B cell (primary cell): ENCODE measurements around the gene MEG3. TPM values are rescaled to one million over a fixed set of nuclear protein-coding genes. Genes with fewer than 3 reads are reported as not detected.

Experiments used
- ATAC-seq: fragments of 200-7000 bp; cut with Tn5 transposase; one replicate; pipeline ENCODE4 v1.10.0; 2021; ENCODE audit warnings: low read depth, mild to moderate bottlenecking, moderate number of reproducible peaks, moderate library complexity
- CTCF ChIA-PET: fragments of 350-600 bp; sonication (Branson Sonifier 250); formaldehyde crosslinking; loops from one replicate; lab custom pipeline; 2021; ENCODE audit warnings: antibody characterized with exemption, inconsistent platforms; lab: Charles Lee
- POLR2A ChIA-PET: fragments of 350-600 bp; sonication (Branson Sonifier 250); formaldehyde crosslinking; loops from one replicate; lab custom pipeline; 2021; ENCODE audit warnings: antibody characterized with exemption; lab: Charles Lee
- DNase-seq: peaks from one replicate; pipeline ENCODE4 v3.0.0; 2013
- H2AFZ ChIP-seq: 2 replicates; pipeline ENCODE4 v1.6.1; 2012; ENCODE audit warnings: mild to moderate bottlenecking, low read depth, low read length; ENCODE audit not compliant: insufficient read depth, poor library complexity, severe bottlenecking
- H3K27ac ChIP-seq, 2 donors: 1 replicate in 1 of 2; 2 replicates in 1 of 2; pipeline ENCODE4 v1.5.1; 2012 to 2013; ENCODE audit warnings: low read length in 2 of 2, mild to moderate bottlenecking in 2 of 2, moderate library complexity in 1 of 2
- H3K27me3 ChIP-seq, 4 experiments: fragments of 200-600 bp in 1 of 4; sonication (generic) in 1 of 4; replicated peaks in 1 of 4; 1 replicate in 2 of 4; 2 replicates in 2 of 4; pipeline versions ENCODE4 v1.6.1 to v1.7.0; 2013 to 2016; ENCODE audit warnings: low read length in 3 of 4, mild to moderate bottlenecking in 2 of 4, mixed read lengths in 1 of 4, moderate library complexity in 1 of 4; ENCODE audit not compliant: insufficient read depth in 4 of 4, control insufficient read depth in 3 of 4; ENCODE audit errors: control extremely low read depth in 1 of 4
- H3K36me3 ChIP-seq, 2 experiments: replicated peaks in 1 of 2; 1 replicate in 1 of 2; 2 replicates in 1 of 2; pipeline versions ENCODE4 v1.6.1 to v1.7.1; 2013; ENCODE audit warnings: low read length in 1 of 2; ENCODE audit not compliant: insufficient read depth in 2 of 2, control insufficient read depth in 1 of 2; ENCODE audit errors: control extremely low read depth in 1 of 2, extremely low read depth in 1 of 2
- H3K4me1 ChIP-seq, 2 donors: fragments of 200-600 bp in 1 of 2; sonication (generic) in 1 of 2; 1 replicate in 1 of 2; 2 replicates in 1 of 2; pipeline versions ENCODE4 v1.5.1 to v1.6.1; 2013 to 2017; ENCODE audit warnings: low read length in 2 of 2; ENCODE audit not compliant: control insufficient read depth in 2 of 2, insufficient read depth in 2 of 2
- H3K4me2 ChIP-seq: replicated peaks from 2 replicates; pipeline ENCODE3; 2012; ENCODE audit warnings: mild to moderate bottlenecking, low read depth, low read length; ENCODE audit not compliant: poor library complexity, severe bottlenecking
- H3K4me3 ChIP-seq, 5 experiments: fragments of 200-600 bp in 1 of 5; sonication (generic) in 1 of 5; 1 replicate in 3 of 5; 2 replicates in 2 of 5; pipeline versions ENCODE4 v1.5.1 to v1.7.0; 2011 to 2016; ENCODE audit warnings: low read length in 4 of 5, mild to moderate bottlenecking in 4 of 5, low read depth in 2 of 5, control low read depth in 1 of 5, moderate library complexity in 1 of 5; ENCODE audit not compliant: insufficient read depth in 1 of 5; ENCODE audit errors: control extremely low read depth in 1 of 5, extremely low read depth in 1 of 5
- H3K79me2 ChIP-seq: fragments of 200-600 bp; sonication (generic); one replicate; pipeline ENCODE4 v1.6.0; 2016; ENCODE audit warnings: low read length; ENCODE audit not compliant: control insufficient read depth, insufficient read depth
- H3K9ac ChIP-seq: fragments of 200-600 bp; sonication (generic); 2 replicates; pipeline ENCODE4 v1.6.1; 2017; ENCODE audit warnings: mild to moderate bottlenecking, low read length, moderate library complexity
- H3K9me3 ChIP-seq, 3 donors: one replicate each; pipeline versions ENCODE4 v1.6.1 to v1.7.1; 2013; ENCODE audit warnings: low read length in 2 of 3; ENCODE audit not compliant: control insufficient read depth in 2 of 3, insufficient read depth in 1 of 3; ENCODE audit errors: control extremely low read depth in 1 of 3
- H4K20me1 ChIP-seq: 2 replicates; pipeline ENCODE4 v1.6.0; 2012; ENCODE audit warnings: mild to moderate bottlenecking, low read length; ENCODE audit not compliant: insufficient read depth, control insufficient read depth, poor library complexity, severe bottlenecking
- H3K27ac Mint-ChIP-seq: one replicate; pipeline ENCODE4 v1.8.0; 2021; ENCODE audit warnings: mixed read lengths
- H3K27me3 Mint-ChIP-seq: one replicate; pipeline ENCODE4 v1.8.0; 2021; ENCODE audit warnings: mixed read lengths
- H3K4me1 Mint-ChIP-seq: one replicate; pipeline ENCODE4 v1.8.0; 2021; ENCODE audit warnings: mixed read lengths
- H3K4me3 Mint-ChIP-seq: one replicate; pipeline ENCODE4 v1.8.0; 2021; ENCODE audit warnings: mixed read lengths
- H3K9me3 Mint-ChIP-seq: one replicate; pipeline ENCODE4 v1.8.0; 2022; ENCODE audit warnings: mixed read lengths; ENCODE audit not compliant: insufficient read depth
- EZH2 ChIP-seq: IDR thresholded peaks from 2 replicates; pipeline ENCODE4 v1.6.1; 2012; ENCODE audit warnings: borderline replicate concordance, low read depth, mild to moderate bottlenecking, moderate library complexity, low read length; ENCODE audit not compliant: insufficient read depth, poor library complexity, severe bottlenecking
- WGBS: methylation state at CpG from one replicate; pipeline ENCODE4 v1.1.5; 2013; ENCODE audit warnings: missing lambda C conversion rate; ENCODE audit not compliant: insufficient coverage; 5-methylcytosine and 5-hydroxymethylcytosine counted together
- intact Hi-C: fragments of 100-400 bp; cut with micrococcal nuclease; formaldehyde crosslinking; loops from one replicate; pipeline ENCODE4 v1.10.0; 2022
- polyA plus RNA-seq: library from polyadenylated mRNA; depleted of rRNA; stranded (reverse); fragments of >200 nt; gene quantifications from 2 replicates; pipeline ENCODE4 v1.2.3, GENCODE V29; 2012
- total RNA-seq, 2 donors: library from RNA; stranded (reverse); fragments of 120-200 nt in 1 of 2; gene quantifications; 1 replicate in 1 of 2; 2 replicates in 1 of 2; pipeline versions ENCODE4 v1.2.3 to v1.2.4, GENCODE V29; 2013 to 2022
- TF ChIP-seq, protein P1 (sequence below): fragments of 200-600 bp; IDR thresholded peaks from one replicate; pipeline ENCODE4 v1.8.0; 2022; ENCODE audit warnings: antibody characterized with exemption, mild to moderate bottlenecking

The MEG3 gene
- total and polyA plus RNA-seq, 2 donors (not counting 1 experiment from before 2014, with no cell fraction given) = 0.13 TPM; not detected in 1

DNA sequence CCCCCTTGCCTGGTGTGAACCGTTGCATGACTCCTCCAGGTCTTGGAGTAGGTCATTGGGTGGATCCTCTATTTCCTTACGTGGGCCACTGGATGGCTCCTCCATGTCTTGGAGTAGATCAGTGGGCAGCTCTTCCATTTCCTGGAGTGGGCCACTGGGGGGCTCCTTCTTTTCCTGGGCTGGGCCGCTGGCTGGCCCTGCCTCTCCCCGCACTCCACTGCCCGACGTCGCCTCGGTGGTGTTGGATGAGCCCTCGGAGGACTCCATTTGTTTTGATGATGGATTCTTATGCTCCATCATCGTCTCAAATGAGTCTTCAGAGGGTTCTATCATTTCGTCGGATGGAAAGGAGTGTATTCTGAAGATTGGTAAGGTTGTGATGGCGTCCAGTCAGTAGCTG lies 58.5 kb downstream of the MEG3 start:
- no peaks in the 10 kb centered on the region for H3K79me2 ChIP-seq
- H3K4me1 Mint-ChIP-seq = no peaks in the 10 kb centered on the region
- H3K27ac ChIP-seq = no peak overlapping the region
- intact Hi-C loops = no loop called here
- no peaks in the 10 kb centered on the region for H3K27me3 ChIP-seq
- no peak overlapping the region for H3K9ac ChIP-seq
- no peaks in the 10 kb centered on the region for H3K27me3 Mint-ChIP-seq
- DNase-seq (no peak), ATAC-seq (no peak)
- ChIA-PET CTCF (no interaction called here), POLR2A (no interaction called here)
- H3K4me1 ChIP-seq = no peaks in the 10 kb centered on the region
- no peak overlapping the region for H3K4me3 Mint-ChIP-seq
- H3K4me3 ChIP-seq = no peak overlapping the region
- H3K4me2 ChIP-seq = no peak overlapping the region
- 94% methylated on average over 13 of the region's 13 CpGs for WGBS
- no peak overlapping the region for H2AFZ ChIP-seq
- H3K27ac Mint-ChIP-seq = no peak overlapping the region
- H3K9me3 Mint-ChIP-seq = peaks cover 4% of the 10 kb centered on the region
- TF ChIP-seq EZH2 = no peak
- TF ChIP-seq, protein P1, sequence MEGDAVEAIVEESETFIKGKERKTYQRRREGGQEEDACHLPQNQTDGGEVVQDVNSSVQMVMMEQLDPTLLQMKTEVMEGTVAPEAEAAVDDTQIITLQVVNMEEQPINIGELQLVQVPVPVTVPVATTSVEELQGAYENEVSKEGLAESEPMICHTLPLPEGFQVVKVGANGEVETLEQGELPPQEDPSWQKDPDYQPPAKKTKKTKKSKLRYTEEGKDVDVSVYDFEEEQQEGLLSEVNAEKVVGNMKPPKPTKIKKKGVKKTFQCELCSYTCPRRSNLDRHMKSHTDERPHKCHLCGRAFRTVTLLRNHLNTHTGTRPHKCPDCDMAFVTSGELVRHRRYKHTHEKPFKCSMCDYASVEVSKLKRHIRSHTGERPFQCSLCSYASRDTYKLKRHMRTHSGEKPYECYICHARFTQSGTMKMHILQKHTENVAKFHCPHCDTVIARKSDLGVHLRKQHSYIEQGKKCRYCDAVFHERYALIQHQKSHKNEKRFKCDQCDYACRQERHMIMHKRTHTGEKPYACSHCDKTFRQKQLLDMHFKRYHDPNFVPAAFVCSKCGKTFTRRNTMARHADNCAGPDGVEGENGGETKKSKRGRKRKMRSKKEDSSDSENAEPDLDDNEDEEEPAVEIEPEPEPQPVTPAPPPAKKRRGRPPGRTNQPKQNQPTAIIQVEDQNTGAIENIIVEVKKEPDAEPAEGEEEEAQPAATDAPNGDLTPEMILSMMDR = no peak
- H3K9me3 ChIP-seq = peaks cover 0 to 40% (median 0%) of the 10 kb centered on the region in 3 donors
- no peaks in the 10 kb centered on the region for H4K20me1 ChIP-seq
- H3K36me3 ChIP-seq = no peaks in the 10 kb centered on the region

GRCh38 chr14:100885196-100885595 lies 59.3 kb downstream of the MEG3 start:
- no peak for ATAC-seq
- H3K4me3 Mint-ChIP-seq = no peak overlapping the region
- Histone ChIP-seq H3K4me3 (no peak overlapping the region), H2AFZ (no peak overlapping the region), H3K79me2 (no peaks in the 10 kb centered on the region), H3K36me3 (no peaks in the 10 kb centered on the region), H3K27me3 (no peaks in the 10 kb centered on the region), H3K27ac (no peak overlapping the region), H4K20me1 (no peaks in the 10 kb centered on the region), H3K4me1 (no peaks in the 10 kb centered on the region), H3K9ac (no peak overlapping the region), H3K4me2 (no peak overlapping the region), H3K9me3 (peaks cover 0 to 39% (median 0%) of the 10 kb centered on the region in 3 donors)
- H3K27ac Mint-ChIP-seq = no peak overlapping the region
- intact Hi-C loops = no loop called here
- 100% methylated on average over 1 of the region's 2 CpGs for WGBS
- peaks cover 4% of the 10 kb centered on the region for H3K9me3 Mint-ChIP-seq
- TF ChIP-seq, protein P1 = no peak
- TF ChIP-seq EZH2 = no peak
- H3K4me1 Mint-ChIP-seq = no peaks in the 10 kb centered on the region
- no peak for DNase-seq
- ChIA-PET POLR2A (no interaction called here), CTCF (no interaction called here)
- H3K27me3 Mint-ChIP-seq = no peaks in the 10 kb centered on the region
